A549 treated with CORT108297 at 1 μM for 4 hours (cell line): ENCODE measurements around the gene RBM22. TPM values are rescaled to one million over a fixed set of nuclear protein-coding genes. Genes with fewer than 3 reads are reported as not detected.

Experiments used
- total RNA-seq: library from RNA; stranded (reverse); fragments of 200-300 nt; extraction: Qiagen RNA extraction; gene quantifications from 5 replicates; pipeline ENCODE4 v1.2.3, GENCODE V29; 2022

RBM22 gene
- 45.3 to 56.9 TPM (median 46.8 TPM) in 5 replicates for total RNA-seq

GRCh38 chr5:150700594-150701377 is at the start of gene RBM22:
TSS of gene RBM22 (minus strand) at chr5:150701062. CDS start at chr5:150700985, 77 bp downstream.

GRCh38 chr5:150661086-150661485 is 39.8 kb downstream of the RBM22 start, which contains the start of gene MYOZ3:
TSS of gene MYOZ3 (plus strand) at chr5:150661251. CDS start at chr5:150662942, 1,691 bp downstream.

Other genes with a start within 250 kb of the RBM22 start
- gene NDST1, start 192.9 kb downstream of the RBM22 start, total RNA-seq = 49.9 to 71.9 TPM (median 62.0 TPM) in 5 replicates
- gene SYNPO, start 60.4 kb downstream of the RBM22 start, total RNA-seq = 23.3 to 30.9 TPM (median 28.2 TPM) in 5 replicates
- 0.06 to 0.31 TPM (median 0.15 TPM) in 4 of 5 replicates, not detected in the other for gene MYOZ3, start 39.8 kb downstream of the RBM22 start, total RNA-seq
- gene DCTN4, start 58.0 kb upstream of the RBM22 start, total RNA-seq = 16.9 to 18.9 TPM (median 18.3 TPM) in 5 replicates
- gene SMIM3, start 77.7 kb upstream of the RBM22 start, total RNA-seq = 3.5 to 4.9 TPM (median 4.1 TPM) in 5 replicates
- 0.07 to 0.16 TPM (median 0.09 TPM) in 4 of 5 replicates, not detected in the other for gene IRGM, start 145.5 kb upstream of the RBM22 start, total RNA-seq
- gene ZNF300, start 203.9 kb upstream of the RBM22 start, total RNA-seq = 2.3 to 2.8 TPM (median 2.7 TPM) in 5 replicates